ENCODE measurements around the gene PLCH2. TPM values are rescaled to one million over a fixed set of nuclear protein-coding genes. Genes with fewer than 3 reads are reported as not detected.
A peak's percentile ranks its signal among the peaks of the same experiment; 100 is the strongest.

PLCH2 gene
- total RNA-seq, 1 experiment from 2014 or later, result not detected

DNA sequence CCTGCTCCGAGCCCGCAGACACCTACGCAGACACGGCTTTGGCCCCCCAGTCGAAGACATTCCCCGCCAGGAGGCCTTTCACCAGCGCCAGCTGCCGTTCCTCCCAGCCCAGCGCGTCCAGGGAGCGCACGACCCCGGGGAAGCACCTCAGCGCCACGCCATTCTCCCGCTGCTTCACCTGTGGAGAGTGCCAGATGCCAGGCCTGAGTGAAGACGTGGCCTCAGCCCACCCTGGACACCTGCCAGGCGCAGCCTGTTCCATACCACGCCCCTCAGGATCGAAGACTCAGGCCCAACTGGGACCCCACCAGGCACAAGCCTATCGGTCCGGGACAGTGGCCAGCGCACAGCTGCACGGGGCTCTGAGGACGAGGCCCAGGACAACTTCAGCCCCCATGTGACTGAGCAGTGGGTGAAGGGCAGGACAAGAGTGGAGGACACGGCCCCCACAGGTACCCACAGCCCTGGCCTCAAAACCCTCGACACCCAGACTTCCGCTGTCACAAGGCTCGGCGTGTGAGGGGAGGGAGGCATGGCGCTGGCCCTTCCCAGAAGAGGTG, 36.9 kb downstream of the PLCH2 start:
- no peak for DNase-seq (ENCODE audit: low read depth)

GRCh38 chr1:2513939-2514652, 38.0 kb downstream of the PLCH2 start:
- no peak for DNase-seq (ENCODE audit: low read depth)

GRCh38 chr1:2514863-2515762, 39.0 kb downstream of the PLCH2 start:
- DNase-seq (ENCODE audit: low read depth), result no peak

GRCh38 chr1:2515763-2516080, 39.6 kb downstream of the PLCH2 start:
- DNase-seq (ENCODE audit: low read depth), result no peak

- DNase-seq (ENCODE audit: low read depth), result no peak
These were observed 40.0 kb downstream of the PLCH2 start for GRCh38 chr1:2516124-2516523.

- DNase-seq (ENCODE audit: low read depth), result no peak
These were observed 40.9 kb downstream of the PLCH2 start for GRCh38 chr1:2516946-2517345.

GRCh38 chr1:2517966-2518365, 41.9 kb downstream of the PLCH2 start:
- DNase-seq (ENCODE audit: low read depth), result no peak

DNA sequence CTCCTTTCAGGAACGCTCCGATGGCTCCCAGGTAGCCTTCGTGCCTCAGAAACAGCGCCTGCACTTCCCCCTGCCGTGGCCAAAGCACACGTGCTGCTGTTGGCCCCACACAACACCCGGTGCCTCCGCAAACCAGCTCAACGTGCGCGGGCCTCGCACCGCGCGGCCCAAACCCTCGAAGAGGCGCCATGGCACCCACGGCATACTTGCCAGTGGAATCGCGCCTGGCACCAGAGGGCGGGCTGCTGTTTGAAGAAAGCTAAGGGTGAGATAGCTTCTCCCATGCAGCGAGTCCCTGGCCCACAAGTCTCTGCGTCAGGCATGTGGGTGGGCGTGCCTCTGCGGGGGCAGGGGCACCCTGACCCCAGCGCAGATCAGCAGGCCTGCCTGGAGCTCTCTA, 42.4 kb downstream of the PLCH2 start:
- no peak for DNase-seq (ENCODE audit: low read depth)

DNA sequence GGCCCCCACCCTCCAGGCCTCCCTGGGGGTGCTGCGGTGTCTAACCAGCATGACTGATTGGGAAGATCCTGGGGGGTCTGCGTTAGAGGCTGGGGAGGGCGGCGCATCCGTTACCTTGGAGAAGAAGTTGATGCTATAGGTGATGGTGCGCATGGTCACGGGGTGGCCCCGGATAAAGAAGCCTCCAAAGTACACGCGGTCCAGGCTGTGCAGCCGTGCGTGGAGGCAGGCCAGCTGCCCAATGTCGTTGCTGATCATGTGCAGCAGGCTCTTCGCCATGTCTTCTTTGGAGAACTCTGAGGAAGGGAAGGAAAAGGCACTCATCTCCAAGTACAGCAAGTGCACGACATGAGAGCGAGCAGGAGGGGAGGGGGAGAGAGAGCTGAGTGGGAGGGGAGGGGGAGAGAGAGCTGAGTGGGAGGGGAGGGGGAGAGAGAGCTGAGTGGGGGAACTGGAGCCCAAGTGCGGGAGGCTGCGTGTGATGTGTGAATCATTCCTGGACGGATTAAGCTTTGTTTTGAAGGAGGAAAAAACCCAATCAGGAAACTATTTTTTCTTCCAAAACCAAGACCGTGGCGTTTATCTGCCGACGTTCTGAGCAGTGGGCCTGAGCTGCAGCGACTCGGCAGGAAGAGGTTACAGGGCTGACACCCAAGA, 43.1 kb downstream of the PLCH2 start:
- DNase-seq (ENCODE audit: low read depth), result no peak

GRCh38 chr1:2519729-2520128, 43.6 kb downstream of the PLCH2 start:
- DNase-seq (ENCODE audit: low read depth), result no peak

- DNase-seq (ENCODE audit: low read depth), result no peak
These were observed 44.1 kb downstream of the PLCH2 start for GRCh38 chr1:2520206-2520605.

GRCh38 chr1:2520806-2521205, 44.7 kb downstream of the PLCH2 start:
- DNase-seq (ENCODE audit: low read depth), result no peak

- DNase-seq (ENCODE audit: low read depth), result no peak
These were observed 46.1 kb downstream of the PLCH2 start for GRCh38 chr1:2522230-2522629.

DNA sequence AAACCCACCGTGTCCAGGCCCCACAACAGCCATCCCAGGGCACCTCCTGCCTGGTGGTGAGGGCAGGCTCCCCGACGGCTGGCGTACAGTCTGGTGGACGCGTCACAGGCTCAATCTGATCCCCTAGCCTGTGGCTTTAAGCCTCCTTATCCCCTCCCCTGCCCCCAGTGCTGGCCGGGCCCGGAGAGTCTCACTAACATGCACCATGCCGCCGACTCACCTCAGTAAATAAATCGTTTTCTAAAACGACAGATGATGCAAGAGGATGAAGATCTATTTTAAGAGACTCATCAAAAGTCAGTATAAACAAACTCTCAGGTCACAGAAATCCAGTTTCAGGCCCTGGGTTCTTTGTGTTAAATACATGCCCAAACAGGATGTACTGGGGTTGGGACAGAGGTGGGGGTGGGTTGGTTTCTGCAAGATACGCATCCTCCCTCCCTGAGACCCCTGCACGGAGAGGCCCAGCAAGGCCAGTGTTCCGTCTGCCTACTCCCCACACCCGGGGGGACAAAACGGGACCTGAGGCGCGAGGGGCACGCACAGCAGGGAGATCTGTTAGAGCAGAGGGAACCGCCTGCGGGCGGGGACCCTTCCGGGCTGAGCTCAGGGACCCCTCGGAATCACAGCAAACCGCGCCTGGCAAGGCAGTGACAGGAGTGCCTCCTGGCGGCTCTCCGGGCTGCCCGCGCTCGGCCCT, 47.3 kb downstream of the PLCH2 start:
- no peak for DNase-seq (ENCODE audit: low read depth)

DNA sequence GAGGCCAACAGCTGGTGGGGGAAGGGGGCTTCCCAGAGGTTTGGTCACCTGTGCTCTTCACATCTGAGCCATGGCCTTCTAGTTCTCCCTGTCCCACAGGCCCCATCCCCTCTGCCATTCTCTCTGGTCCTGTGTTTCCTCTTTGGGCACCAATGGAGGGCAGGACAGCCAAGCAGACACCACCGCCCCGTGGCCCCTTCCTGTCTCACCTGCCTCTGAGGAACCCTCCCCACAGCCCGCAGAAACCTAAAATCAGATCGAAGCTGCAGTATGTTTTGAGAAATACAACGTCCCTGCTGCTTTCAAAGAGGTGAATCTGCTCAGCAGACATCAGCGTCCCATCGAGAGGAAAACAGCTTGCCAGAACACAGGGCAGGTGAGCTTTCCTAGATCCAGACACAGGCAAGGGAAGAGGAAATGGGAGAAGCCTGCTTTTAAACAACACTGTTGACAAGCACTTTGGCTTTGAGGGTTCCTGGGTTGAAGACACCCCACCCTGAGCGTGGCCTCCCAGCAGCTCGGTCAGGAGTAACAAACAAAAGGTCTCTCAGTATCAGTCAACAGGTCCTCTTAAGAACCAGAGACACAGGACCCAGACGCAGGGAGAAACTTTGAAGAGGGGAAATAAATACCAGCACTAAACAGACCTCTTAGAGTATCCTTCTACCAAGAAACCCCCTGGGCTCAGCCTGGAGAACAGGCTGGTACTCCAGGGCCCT, 48.0 kb downstream of the PLCH2 start:
- no peak for DNase-seq (ENCODE audit: low read depth)

- DNase-seq (ENCODE audit: low read depth), result no peak
These were observed 49.5 kb downstream of the PLCH2 start for GRCh38 chr1:2525572-2525919.

DNA sequence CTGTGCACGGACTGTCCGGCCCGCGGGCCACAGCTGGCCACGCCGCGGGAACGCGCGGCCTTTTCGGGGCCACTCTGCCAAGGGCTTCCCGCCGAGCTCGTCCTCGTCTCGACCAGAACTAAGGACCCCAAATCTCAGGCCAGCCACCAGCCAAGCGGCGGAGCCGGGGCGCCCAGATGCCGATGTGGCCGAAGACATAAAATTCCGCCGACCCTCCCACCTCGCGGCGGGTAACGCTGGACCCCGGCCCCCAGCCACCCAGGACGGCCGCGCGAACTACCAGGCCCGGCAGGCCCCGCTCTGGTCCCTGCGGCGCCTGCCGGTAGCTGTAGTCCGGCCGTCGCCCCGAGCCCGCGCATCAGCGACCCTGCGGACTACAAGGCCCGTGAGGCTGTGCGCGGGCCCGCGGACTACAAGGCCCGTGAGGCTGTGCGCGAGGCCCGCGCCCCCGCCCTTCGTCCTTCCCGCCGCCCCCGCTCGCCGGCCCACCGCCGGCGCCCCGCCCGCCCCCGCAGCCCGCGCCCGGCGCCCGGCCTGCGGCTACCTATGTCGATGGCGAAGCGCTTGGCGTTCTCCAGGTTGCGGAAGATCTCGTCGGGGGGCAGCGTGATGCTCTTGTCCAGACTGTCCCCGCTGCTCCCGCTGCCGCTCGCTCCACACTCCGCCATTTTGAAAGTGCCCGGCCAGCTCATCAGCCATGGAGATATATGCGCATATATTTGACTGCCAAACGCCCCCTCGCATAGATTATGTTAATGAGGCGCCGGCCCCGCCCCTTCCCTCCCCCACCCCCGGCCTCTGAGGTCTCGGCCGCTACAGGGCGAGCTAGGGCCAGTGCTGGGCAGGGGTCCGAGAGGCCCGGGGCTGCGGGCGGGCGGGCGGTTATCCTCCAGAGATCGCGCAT, 50.1 kb downstream of the PLCH2 start, which contains the start of gene PANK4:
TSS of gene PANK4 (minus strand) at position 677 of the 904 bp plus-strand sequence. CDS start at position 668, 9 bp downstream.
- peak; percentile 88 for DNase-seq (ENCODE audit: low read depth)

DNA sequence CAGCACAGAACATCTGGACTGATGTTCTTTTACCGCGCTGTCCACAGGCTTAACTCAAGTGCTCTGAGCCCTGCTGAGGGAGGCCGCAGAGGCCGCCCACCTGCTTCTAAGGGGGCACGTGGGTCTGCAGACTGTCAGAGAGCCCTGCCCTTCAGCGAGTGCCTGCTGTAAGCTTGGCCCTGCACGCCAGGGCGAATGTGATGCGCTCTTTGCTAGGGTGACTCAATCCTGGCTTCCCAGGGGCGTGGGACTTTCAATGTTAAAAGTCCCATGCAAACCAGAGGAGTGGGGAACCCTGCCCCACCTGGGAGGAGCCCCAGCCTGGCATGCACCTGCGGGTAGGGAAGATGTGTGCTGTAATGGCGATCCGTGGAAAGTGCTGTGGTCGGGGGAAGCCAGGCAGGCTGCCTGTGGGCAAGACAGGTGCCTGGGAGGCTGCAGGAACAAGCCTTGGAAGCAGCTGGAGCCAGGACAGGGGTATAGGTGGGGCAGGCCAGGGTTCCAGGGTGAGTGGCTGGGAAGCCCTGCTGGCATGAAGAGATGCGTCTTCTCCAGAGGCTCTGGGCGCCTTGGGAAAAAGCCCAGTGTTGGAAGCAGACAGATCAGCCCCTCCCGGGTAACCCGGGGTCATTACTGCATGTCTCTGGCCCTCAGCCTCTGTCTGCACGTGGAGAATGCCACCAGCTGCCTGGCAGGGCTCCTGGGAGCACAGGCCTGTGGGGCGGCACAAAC, 50.9 kb downstream of the PLCH2 start:
- DNase-seq (ENCODE audit: low read depth), result peak; percentile 52

- DNase-seq (ENCODE audit: low read depth), result no peak
These were observed 51.4 kb downstream of the PLCH2 start for GRCh38 chr1:2527556-2527860.
